Measurements from ENCODE around the gene TMEM95. TPM values are rescaled to one million over a fixed set of nuclear protein-coding genes. Genes with fewer than 3 reads are reported as not detected.
"Not testable (repeated sequence)": the region's sequence is repeated elsewhere in the genome, so short reads cannot be mapped to it uniquely, and the experiment has no call there.

TMEM95 gene
- total and polyA plus RNA-seq, 10 donors: not detected

- TF ChIP-seq POLR2AphosphoS5 (IDR thresholded peaks at IDR 0.05): no peak
- TF ChIP-seq, protein P1, sequence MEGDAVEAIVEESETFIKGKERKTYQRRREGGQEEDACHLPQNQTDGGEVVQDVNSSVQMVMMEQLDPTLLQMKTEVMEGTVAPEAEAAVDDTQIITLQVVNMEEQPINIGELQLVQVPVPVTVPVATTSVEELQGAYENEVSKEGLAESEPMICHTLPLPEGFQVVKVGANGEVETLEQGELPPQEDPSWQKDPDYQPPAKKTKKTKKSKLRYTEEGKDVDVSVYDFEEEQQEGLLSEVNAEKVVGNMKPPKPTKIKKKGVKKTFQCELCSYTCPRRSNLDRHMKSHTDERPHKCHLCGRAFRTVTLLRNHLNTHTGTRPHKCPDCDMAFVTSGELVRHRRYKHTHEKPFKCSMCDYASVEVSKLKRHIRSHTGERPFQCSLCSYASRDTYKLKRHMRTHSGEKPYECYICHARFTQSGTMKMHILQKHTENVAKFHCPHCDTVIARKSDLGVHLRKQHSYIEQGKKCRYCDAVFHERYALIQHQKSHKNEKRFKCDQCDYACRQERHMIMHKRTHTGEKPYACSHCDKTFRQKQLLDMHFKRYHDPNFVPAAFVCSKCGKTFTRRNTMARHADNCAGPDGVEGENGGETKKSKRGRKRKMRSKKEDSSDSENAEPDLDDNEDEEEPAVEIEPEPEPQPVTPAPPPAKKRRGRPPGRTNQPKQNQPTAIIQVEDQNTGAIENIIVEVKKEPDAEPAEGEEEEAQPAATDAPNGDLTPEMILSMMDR (IDR thresholded peaks at IDR 0.05 in 8 of 11, conservative IDR thresholded peaks at IDR 0.05 in 3 of 11): no peak
- no peak for TF ChIP-seq POLR2A (IDR thresholded peaks at IDR 0.05)
- H3K27ac ChIP-seq: no peak overlapping the region
- no peaks in the 10 kb centered on the region for H3K4me1 ChIP-seq
- H3K27me3 ChIP-seq (replicated peaks in 1 of 7): no peaks in the 10 kb centered on the region
- H3K4me3 ChIP-seq: no peak overlapping the region
- no peaks in the 10 kb centered on the region for H3K36me3 ChIP-seq
- 92 to 96% (median 94%) methylated on average over 6 of the region's 6 CpGs for WGBS, 5 donors
- no peak for DNase-seq
- intact Hi-C loops (cut with DNase I; ENCODE audit: low total_unique reads): no loop called here
- H3K9me3 ChIP-seq: no peaks in the 10 kb centered on the region
Observed at GRCh38 chr17:7363311-7363710, 8.4 kb downstream of the TMEM95 start.

GRCh38 chr17:7365963-7366362 is 11.0 kb downstream of the TMEM95 start:
- DNase-seq; H3K36me3 ChIP-seq; intact Hi-C loops (cut with DNase I; ENCODE audit: low total_unique reads): not testable (repeated sequence)

DNA sequence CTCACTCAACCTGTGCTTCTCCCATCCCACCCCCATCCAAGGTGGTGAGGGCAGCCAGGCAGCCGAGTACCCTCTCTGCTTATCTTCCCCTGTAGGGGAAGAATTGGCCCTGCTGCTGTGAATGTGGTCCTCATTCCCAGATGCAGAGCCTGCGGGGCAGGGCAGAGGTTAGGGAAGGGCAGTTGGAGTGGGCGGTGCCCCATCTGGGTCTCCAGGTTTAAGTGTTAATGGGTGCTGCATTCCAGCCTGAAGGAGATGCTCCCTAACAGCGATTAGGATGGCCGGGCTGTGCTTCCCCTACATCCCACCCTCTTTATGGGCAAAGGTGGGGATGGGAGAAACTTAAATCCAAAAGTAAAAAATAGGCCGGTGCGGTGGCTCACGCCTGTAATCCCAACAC is 12.1 kb downstream of the TMEM95 start:
- intact Hi-C loops (cut with DNase I; ENCODE audit: low total_unique reads): no loop called here
- H3K9me3 ChIP-seq: no peaks in the 10 kb centered on the region
- 84 to 93% (median 92%) methylated on average over 8 of the region's 8 CpGs for WGBS, 5 donors

More at GRCh38 chr17:7365963-7366362, 11.0 kb downstream of the TMEM95 start:
- not testable (repeated sequence) for H3K4me3 ChIP-seq; H3K27ac ChIP-seq; H3K27me3 ChIP-seq (replicated peaks in 1 of 7); H3K4me1 ChIP-seq; H3K9me3 ChIP-seq
- WGBS, 5 donors: 87 to 96% (median 89%) methylated on average over 6 to 7 of the region's 7 CpGs

GRCh38 chr17:7367918-7368598 is 13.1 kb downstream of the TMEM95 start:
- H3K4me1 ChIP-seq: no peaks in the 10 kb centered on the region
- no peak for DNase-seq
- peaks cover 0 to 4% (median 0%) of the 10 kb centered on the region in 7 donors for H3K27me3 ChIP-seq (replicated peaks in 1 of 7)
- H3K36me3 ChIP-seq: no peaks in the 10 kb centered on the region
- no peak overlapping the region for H3K4me3 ChIP-seq
- no peaks in the 10 kb centered on the region for H3K9me3 ChIP-seq
- no peak overlapping the region for H3K27ac ChIP-seq
- intact Hi-C loops (cut with DNase I; ENCODE audit: low total_unique reads): no loop called here
- WGBS, 5 donors: 63 to 82% (median 75%) methylated on average over 13 of the region's 13 CpGs
- no peak for TF ChIP-seq POLR2AphosphoS5 (IDR thresholded peaks at IDR 0.05)
- no peak for TF ChIP-seq POLR2A (IDR thresholded peaks at IDR 0.05)
- TF ChIP-seq, protein P1 (IDR thresholded peaks at IDR 0.05 in 8 of 11, conservative IDR thresholded peaks at IDR 0.05 in 3 of 11): no peak

More for the DNA sequence above, 12.1 kb downstream of the TMEM95 start:
- Histone ChIP-seq H3K36me3 (no peaks in the 10 kb centered on the region), H3K27me3 (replicated peaks in 1 of 7) (peaks cover 0 to 4% (median 0%) of the 10 kb centered on the region in 7 donors), H3K4me3 (no peak overlapping the region), H3K4me1 (no peaks in the 10 kb centered on the region), H3K27ac (no peak overlapping the region)
- TF ChIP-seq POLR2AphosphoS5 (IDR thresholded peaks at IDR 0.05): no peak
- no peak for TF ChIP-seq POLR2A (IDR thresholded peaks at IDR 0.05)
- TF ChIP-seq, protein P1 (IDR thresholded peaks at IDR 0.05 in 8 of 11, conservative IDR thresholded peaks at IDR 0.05 in 3 of 11): no peak
- no peak for DNase-seq

GRCh38 chr17:7368599-7368994 is 13.6 kb downstream of the TMEM95 start:
- H3K27me3 ChIP-seq (replicated peaks in 1 of 7); H3K9me3 ChIP-seq; H3K4me3 ChIP-seq; H3K36me3 ChIP-seq; DNase-seq; intact Hi-C loops (cut with DNase I; ENCODE audit: low total_unique reads); H3K27ac ChIP-seq; H3K4me1 ChIP-seq: not testable (repeated sequence)
- WGBS, 5 donors: 80 to 90% (median 86%) methylated on average over 5 of the region's 5 CpGs

Data from spleen (tissue), 11 donors.